Stimulated activated CD8-positive, alpha-beta memory T cell treated with anti-CD3 and anti-CD28 coated beads, Interleukin-7, amount 100 ng/mL, for 48 hours (primary cell): ENCODE data around the gene DROSHA.
"Not testable (repeated sequence)": the region's sequence is repeated elsewhere in the genome, so short reads cannot be mapped to it uniquely, and the experiment has no call there.

Source experiments
- DNase-seq, 2 donors: peaks; one replicate each; pipeline ENCODE4 v3.0.0-alpha.2; 2020; ENCODE audit warnings: low read depth in 1 of 2; ENCODE audit errors: extremely low read depth in 1 of 2

Gene DROSHA

GRCh38 chr5:31421806-31422586 lies 109.9 kb downstream of the DROSHA start:
- no peak for DNase-seq

- DNase-seq, result no peak
Observed at GRCh38 chr5:31417512-31417911, 114.4 kb downstream of the DROSHA start.

GRCh38 chr5:31416547-31416946 lies 115.3 kb downstream of the DROSHA start:
- no peak for DNase-seq

- DNase-seq, result no peak
Observed at GRCh38 chr5:31415960-31416359, 115.9 kb downstream of the DROSHA start.

- no peak for DNase-seq
Observed at GRCh38 chr5:31415009-31415923, 116.6 kb downstream of the DROSHA start.

GRCh38 chr5:31413030-31413812 lies 118.7 kb downstream of the DROSHA start:
- DNase-seq, result peak in 1 of 2 donors; percentile 9

GRCh38 chr5:31412324-31412723 lies 119.6 kb downstream of the DROSHA start:
- no peak for DNase-seq

GRCh38 chr5:31410089-31410488 lies 121.8 kb downstream of the DROSHA start:
- no peak for DNase-seq

- DNase-seq, result no peak
Observed at GRCh38 chr5:31408814-31409213, 123.1 kb downstream of the DROSHA start.

- DNase-seq, result no peak
Observed at GRCh38 chr5:31407921-31408693, 123.8 kb downstream of the DROSHA start.

GRCh38 chr5:31404325-31404724 lies 127.6 kb downstream of the DROSHA start:
- DNase-seq, result no peak

- no peak for DNase-seq
Observed at GRCh38 chr5:31401691-31402090, 130.2 kb downstream of the DROSHA start.

- DNase-seq, result no peak
Observed at GRCh38 chr5:31397926-31398557, 133.9 kb downstream of the DROSHA start.

- DNase-seq, result no peak
Observed at GRCh38 chr5:31396611-31397295, 135.1 kb downstream of the DROSHA start.

- DNase-seq, result not testable (repeated sequence)
Observed at GRCh38 chr5:31395450-31396045, 136.3 kb downstream of the DROSHA start.

GRCh38 chr5:31393126-31393525 lies 138.8 kb downstream of the DROSHA start:
- no peak for DNase-seq

- DNase-seq, result no peak
Observed at GRCh38 chr5:31392061-31392460, 139.8 kb downstream of the DROSHA start.

- DNase-seq, result no peak
Observed at GRCh38 chr5:31390256-31390655, 141.6 kb downstream of the DROSHA start.
